Measurements from ENCODE around the gene ZBTB32. TPM values are rescaled to one million over a fixed set of nuclear protein-coding genes. Genes with fewer than 3 reads are reported as not detected.

The ZBTB32 gene
- total RNA-seq, 1 donor = not detected

GRCh38 chr19:35693422-35693821, 10.9 kb upstream of the ZBTB32 start:
- Histone ChIP-seq H3K4me1 (ENCODE audit: insufficient read depth, low read length) (no peaks in the 10 kb centered on the region), H2AFZ (ENCODE audit: low read length) (no peak overlapping the region), H3K27me3 (ENCODE audit: insufficient read depth, low read length) (no peaks in the 10 kb centered on the region), H3K36me3 (ENCODE audit: insufficient read depth, low read length) (no peaks in the 10 kb centered on the region), H4K20me1 (ENCODE audit: insufficient read depth, low read length) (no peaks in the 10 kb centered on the region), H3K79me2 (ENCODE audit: insufficient read depth, low read length) (no peaks in the 10 kb centered on the region), H3K4me2 (ENCODE audit: insufficient read depth, low read length) (no peak overlapping the region), H3K9me3 (ENCODE audit: low read depth, low read length) (no peaks in the 10 kb centered on the region), H3K4me3 (ENCODE audit: insufficient read depth, low read length) (no peak overlapping the region), H3K27ac (ENCODE audit: low read depth, low read length) (no peak overlapping the region)
- no peak for DNase-seq (ENCODE audit: insufficient read length, low spot score, missing footprints)
- TF ChIP-seq, protein P1, sequence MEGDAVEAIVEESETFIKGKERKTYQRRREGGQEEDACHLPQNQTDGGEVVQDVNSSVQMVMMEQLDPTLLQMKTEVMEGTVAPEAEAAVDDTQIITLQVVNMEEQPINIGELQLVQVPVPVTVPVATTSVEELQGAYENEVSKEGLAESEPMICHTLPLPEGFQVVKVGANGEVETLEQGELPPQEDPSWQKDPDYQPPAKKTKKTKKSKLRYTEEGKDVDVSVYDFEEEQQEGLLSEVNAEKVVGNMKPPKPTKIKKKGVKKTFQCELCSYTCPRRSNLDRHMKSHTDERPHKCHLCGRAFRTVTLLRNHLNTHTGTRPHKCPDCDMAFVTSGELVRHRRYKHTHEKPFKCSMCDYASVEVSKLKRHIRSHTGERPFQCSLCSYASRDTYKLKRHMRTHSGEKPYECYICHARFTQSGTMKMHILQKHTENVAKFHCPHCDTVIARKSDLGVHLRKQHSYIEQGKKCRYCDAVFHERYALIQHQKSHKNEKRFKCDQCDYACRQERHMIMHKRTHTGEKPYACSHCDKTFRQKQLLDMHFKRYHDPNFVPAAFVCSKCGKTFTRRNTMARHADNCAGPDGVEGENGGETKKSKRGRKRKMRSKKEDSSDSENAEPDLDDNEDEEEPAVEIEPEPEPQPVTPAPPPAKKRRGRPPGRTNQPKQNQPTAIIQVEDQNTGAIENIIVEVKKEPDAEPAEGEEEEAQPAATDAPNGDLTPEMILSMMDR (IDR thresholded peaks at IDR 0.05; ENCODE audit: extremely low read depth, low read depth, low read length) = no peak

GRCh38 chr19:35693835-35694599, 10.3 kb upstream of the ZBTB32 start:
- Histone ChIP-seq H3K36me3 (ENCODE audit: insufficient read depth, low read length) (no peaks in the 10 kb centered on the region), H3K4me3 (ENCODE audit: insufficient read depth, low read length) (no peak overlapping the region), H3K27ac (ENCODE audit: low read depth, low read length) (no peak overlapping the region), H3K27me3 (ENCODE audit: insufficient read depth, low read length) (no peaks in the 10 kb centered on the region), H3K79me2 (ENCODE audit: insufficient read depth, low read length) (no peaks in the 10 kb centered on the region), H4K20me1 (ENCODE audit: insufficient read depth, low read length) (no peaks in the 10 kb centered on the region), H3K9me3 (ENCODE audit: low read depth, low read length) (no peaks in the 10 kb centered on the region), H3K4me2 (ENCODE audit: insufficient read depth, low read length) (no peak overlapping the region), H2AFZ (ENCODE audit: low read length) (no peak overlapping the region), H3K4me1 (ENCODE audit: insufficient read depth, low read length) (no peaks in the 10 kb centered on the region)
- TF ChIP-seq, protein P1 (IDR thresholded peaks at IDR 0.05; ENCODE audit: extremely low read depth, low read depth, low read length) = peak; percentile 99
- DNase-seq (ENCODE audit: insufficient read length, low spot score, missing footprints) = peak; percentile 97

DNA sequence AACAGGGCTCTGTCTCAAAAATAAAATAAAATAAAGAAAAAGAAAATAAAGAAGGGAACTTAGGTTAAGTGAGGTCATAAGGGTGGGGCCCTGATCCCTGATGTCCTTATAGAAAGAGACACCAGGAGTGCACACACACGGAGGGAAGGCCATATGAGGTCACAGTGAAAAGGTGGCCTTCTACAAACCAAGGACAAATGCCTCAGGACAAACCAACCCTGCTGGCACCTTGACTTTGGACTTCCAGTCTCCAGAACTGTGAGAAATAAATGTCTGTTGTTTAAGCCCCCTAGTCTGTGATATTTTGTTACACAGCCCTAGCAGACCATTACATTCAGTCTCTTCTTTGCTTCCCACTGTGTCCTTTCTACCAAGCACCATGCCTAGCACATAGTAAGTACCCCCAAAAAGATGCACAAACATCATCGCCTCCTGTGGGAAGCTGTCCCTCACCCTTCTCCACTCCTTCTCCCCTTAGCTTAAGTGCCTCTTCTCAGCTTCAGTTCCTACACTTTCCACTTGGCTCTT, 8.4 kb upstream of the ZBTB32 start:
- H3K9me3 ChIP-seq (ENCODE audit: low read depth, low read length) = no peaks in the 10 kb centered on the region
- H3K27ac ChIP-seq (ENCODE audit: low read depth, low read length) = no peak overlapping the region
- TF ChIP-seq, protein P1 (IDR thresholded peaks at IDR 0.05; ENCODE audit: extremely low read depth, low read depth, low read length) = no peak
- no peaks in the 10 kb centered on the region for H3K36me3 ChIP-seq (ENCODE audit: insufficient read depth, low read length)
- H2AFZ ChIP-seq (ENCODE audit: low read length) = no peak overlapping the region
- H3K27me3 ChIP-seq (ENCODE audit: insufficient read depth, low read length) = no peaks in the 10 kb centered on the region
- H3K4me2 ChIP-seq (ENCODE audit: insufficient read depth, low read length) = no peak overlapping the region
- no peak overlapping the region for H3K4me3 ChIP-seq (ENCODE audit: insufficient read depth, low read length)
- H3K79me2 ChIP-seq (ENCODE audit: insufficient read depth, low read length) = no peaks in the 10 kb centered on the region
- DNase-seq (ENCODE audit: insufficient read length, low spot score, missing footprints) = no peak
- H4K20me1 ChIP-seq (ENCODE audit: insufficient read depth, low read length) = no peaks in the 10 kb centered on the region
- H3K4me1 ChIP-seq (ENCODE audit: insufficient read depth, low read length) = no peaks in the 10 kb centered on the region

DNA sequence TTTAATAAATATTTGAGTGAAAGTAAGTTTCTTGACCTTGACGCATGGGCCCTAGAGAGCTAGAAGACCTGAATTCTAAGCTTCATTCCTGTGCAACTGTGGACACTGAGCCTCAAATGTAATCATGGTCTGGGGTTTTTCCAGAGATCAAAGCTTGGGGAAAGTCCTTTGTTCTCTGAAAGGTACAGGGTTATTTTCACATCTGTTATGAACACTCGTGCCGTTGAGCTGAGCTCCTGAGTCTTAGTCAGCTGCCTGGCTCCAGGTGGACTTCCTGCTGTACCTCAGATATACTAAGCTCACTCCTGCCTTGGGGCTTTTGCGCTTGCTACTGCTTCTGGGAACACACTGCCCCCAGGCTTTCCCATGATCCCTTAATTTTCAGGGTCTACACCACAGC, 7.5 kb upstream of the ZBTB32 start:
- no peak overlapping the region for H2AFZ ChIP-seq (ENCODE audit: low read length)
- no peak overlapping the region for H3K27ac ChIP-seq (ENCODE audit: low read depth, low read length)
- no peaks in the 10 kb centered on the region for H3K79me2 ChIP-seq (ENCODE audit: insufficient read depth, low read length)
- H3K4me2 ChIP-seq (ENCODE audit: insufficient read depth, low read length) = no peak overlapping the region
- no peaks in the 10 kb centered on the region for H4K20me1 ChIP-seq (ENCODE audit: insufficient read depth, low read length)
- no peaks in the 10 kb centered on the region for H3K27me3 ChIP-seq (ENCODE audit: insufficient read depth, low read length)
- no peaks in the 10 kb centered on the region for H3K4me1 ChIP-seq (ENCODE audit: insufficient read depth, low read length)
- H3K9me3 ChIP-seq (ENCODE audit: low read depth, low read length) = no peaks in the 10 kb centered on the region
- no peak for DNase-seq (ENCODE audit: insufficient read length, low spot score, missing footprints)
- no peak overlapping the region for H3K4me3 ChIP-seq (ENCODE audit: insufficient read depth, low read length)
- H3K36me3 ChIP-seq (ENCODE audit: insufficient read depth, low read length) = no peaks in the 10 kb centered on the region
- TF ChIP-seq, protein P1 (IDR thresholded peaks at IDR 0.05; ENCODE audit: extremely low read depth, low read depth, low read length) = no peak
